Nephron progenitor cell (in vitro differentiated cells): ENCODE measurements around the gene TRIM45.

Source experiments
- DNase-seq: peaks from one replicate; pipeline ENCODE4 v3.0.0; 2021
- H3K27ac Mint-ChIP-seq: 2 replicates; pipeline ENCODE4 v1.8.0; 2021; ENCODE audit warnings: mild to moderate bottlenecking, moderate library complexity, mixed read lengths
- H3K27me3 Mint-ChIP-seq: 2 replicates; pipeline ENCODE4 v1.8.0; 2021; ENCODE audit warnings: mild to moderate bottlenecking, low read depth, mixed read lengths; ENCODE audit not compliant: poor library complexity
- H3K36me3 Mint-ChIP-seq: 2 replicates; pipeline ENCODE4 v1.8.0; 2021; ENCODE audit warnings: low read depth, mixed read lengths
- H3K4me1 Mint-ChIP-seq: 2 replicates; pipeline ENCODE4 v1.8.0; 2021; ENCODE audit warnings: mixed read lengths
- H3K4me3 Mint-ChIP-seq: 2 replicates; pipeline ENCODE4 v1.8.0; 2021; ENCODE audit warnings: mild to moderate bottlenecking, moderate library complexity, mixed read lengths
- H3K9me3 Mint-ChIP-seq: 2 replicates; pipeline ENCODE4 v1.8.0; 2021; ENCODE audit warnings: mild to moderate bottlenecking, moderate library complexity, mixed read lengths
- TF ChIP-seq, protein P1 (sequence below): fragments of 200-600 bp; sonication (generic); IDR thresholded peaks from 2 replicates; pipeline ENCODE4 v1.5.0; 2021; ENCODE audit warnings: antibody characterized with exemption

The TRIM45 gene

GRCh38 chr1:117146575-117147340 lies 25.2 kb upstream of the TRIM45 start:
- H3K9me3 Mint-ChIP-seq: peaks cover 8% of the 10 kb centered on the region
- no peak for DNase-seq
- TF ChIP-seq, protein P1, sequence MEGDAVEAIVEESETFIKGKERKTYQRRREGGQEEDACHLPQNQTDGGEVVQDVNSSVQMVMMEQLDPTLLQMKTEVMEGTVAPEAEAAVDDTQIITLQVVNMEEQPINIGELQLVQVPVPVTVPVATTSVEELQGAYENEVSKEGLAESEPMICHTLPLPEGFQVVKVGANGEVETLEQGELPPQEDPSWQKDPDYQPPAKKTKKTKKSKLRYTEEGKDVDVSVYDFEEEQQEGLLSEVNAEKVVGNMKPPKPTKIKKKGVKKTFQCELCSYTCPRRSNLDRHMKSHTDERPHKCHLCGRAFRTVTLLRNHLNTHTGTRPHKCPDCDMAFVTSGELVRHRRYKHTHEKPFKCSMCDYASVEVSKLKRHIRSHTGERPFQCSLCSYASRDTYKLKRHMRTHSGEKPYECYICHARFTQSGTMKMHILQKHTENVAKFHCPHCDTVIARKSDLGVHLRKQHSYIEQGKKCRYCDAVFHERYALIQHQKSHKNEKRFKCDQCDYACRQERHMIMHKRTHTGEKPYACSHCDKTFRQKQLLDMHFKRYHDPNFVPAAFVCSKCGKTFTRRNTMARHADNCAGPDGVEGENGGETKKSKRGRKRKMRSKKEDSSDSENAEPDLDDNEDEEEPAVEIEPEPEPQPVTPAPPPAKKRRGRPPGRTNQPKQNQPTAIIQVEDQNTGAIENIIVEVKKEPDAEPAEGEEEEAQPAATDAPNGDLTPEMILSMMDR: no peak
- H3K4me3 Mint-ChIP-seq: no peak overlapping the region
- H3K36me3 Mint-ChIP-seq: peaks cover 2% of the 10 kb centered on the region
- peaks cover 29% of the 10 kb centered on the region for H3K4me1 Mint-ChIP-seq
- H3K27ac Mint-ChIP-seq: no peak overlapping the region
- H3K27me3 Mint-ChIP-seq: peaks cover 9% of the 10 kb centered on the region

GRCh38 chr1:117146072-117146471 lies 24.5 kb upstream of the TRIM45 start:
- Mint-ChIP-seq H3K9me3 (peaks cover 4% of the 10 kb centered on the region), H3K36me3 (no peaks in the 10 kb centered on the region), H3K27me3 (peaks cover 9% of the 10 kb centered on the region), H3K27ac (no peak overlapping the region), H3K4me3 (no peak overlapping the region), H3K4me1 (peaks cover 29% of the 10 kb centered on the region)
- TF ChIP-seq, protein P1: no peak
- no peak for DNase-seq

DNA sequence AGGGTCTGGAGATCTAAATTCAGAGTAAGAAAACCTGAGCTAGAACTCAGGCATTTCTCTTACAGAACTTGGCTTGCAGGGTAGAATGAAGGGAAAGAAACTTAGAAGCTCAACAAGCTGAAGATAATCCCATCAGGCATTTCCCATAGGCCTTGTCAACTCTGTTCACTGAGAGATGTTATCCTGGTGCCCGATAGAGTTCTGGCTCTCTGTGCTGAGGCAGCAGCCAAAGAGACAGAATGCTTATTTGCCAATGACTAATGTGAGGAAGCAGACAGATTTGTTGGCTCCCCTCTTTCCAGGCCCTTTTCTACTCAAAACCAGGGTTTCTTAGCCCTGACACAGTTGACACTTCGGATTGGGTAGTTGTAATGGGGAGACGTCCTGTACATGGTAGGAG lies 22.3 kb upstream of the TRIM45 start:
- Mint-ChIP-seq H3K27me3 (peaks cover 12% of the 10 kb centered on the region), H3K27ac (no peak overlapping the region), H3K36me3 (no peaks in the 10 kb centered on the region), H3K4me3 (no peak overlapping the region), H3K9me3 (no peaks in the 10 kb centered on the region), H3K4me1 (peaks cover 31% of the 10 kb centered on the region)
- TF ChIP-seq, protein P1: no peak
- no peak for DNase-seq

DNA sequence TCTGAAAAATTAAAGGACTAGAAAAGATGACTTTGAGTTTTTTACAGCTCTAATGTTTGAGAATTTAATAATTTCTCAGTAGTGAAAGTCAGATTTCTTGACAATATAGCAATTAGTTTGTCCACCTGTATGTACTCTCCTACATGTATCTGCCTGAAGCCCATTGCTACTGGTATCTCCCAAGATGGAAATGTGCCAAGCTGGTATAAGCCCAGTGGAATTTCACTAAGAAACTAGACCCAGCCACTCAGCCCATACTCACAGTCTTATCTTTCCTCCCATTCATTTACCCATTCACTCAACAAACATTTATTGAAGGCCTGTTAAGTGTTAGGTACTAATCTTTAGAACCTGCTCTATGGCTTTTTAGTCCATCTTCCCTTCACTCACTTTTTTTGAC lies 21.6 kb upstream of the TRIM45 start:
- DNase-seq: no peak
- Mint-ChIP-seq H3K9me3 (no peaks in the 10 kb centered on the region), H3K36me3 (no peaks in the 10 kb centered on the region), H3K4me1 (peaks cover 31% of the 10 kb centered on the region), H3K27ac (no peak overlapping the region), H3K27me3 (peaks cover 12% of the 10 kb centered on the region), H3K4me3 (no peak overlapping the region)
- TF ChIP-seq, protein P1: no peak

GRCh38 chr1:117142200-117142599 lies 20.7 kb upstream of the TRIM45 start:
- H3K27me3 Mint-ChIP-seq: peaks cover 12% of the 10 kb centered on the region
- no peak for DNase-seq
- TF ChIP-seq, protein P1: no peak
- no peaks in the 10 kb centered on the region for H3K9me3 Mint-ChIP-seq
- H3K4me1 Mint-ChIP-seq: peaks cover 23% of the 10 kb centered on the region
- H3K4me3 Mint-ChIP-seq: no peak overlapping the region
- H3K27ac Mint-ChIP-seq: no peak overlapping the region
- H3K36me3 Mint-ChIP-seq: no peaks in the 10 kb centered on the region

GRCh38 chr1:117138561-117138960 lies 17.0 kb upstream of the TRIM45 start:
- Mint-ChIP-seq H3K4me3 (no peak overlapping the region), H3K27ac (no peak overlapping the region), H3K27me3 (peaks cover 6% of the 10 kb centered on the region), H3K36me3 (no peaks in the 10 kb centered on the region), H3K9me3 (no peaks in the 10 kb centered on the region), H3K4me1 (peaks cover 23% of the 10 kb centered on the region)
- no peak for DNase-seq
- TF ChIP-seq, protein P1: no peak
